Measurements from ENCODE around the gene DENND2A.

- TF ChIP-seq CTCF (IDR thresholded peaks at IDR 0.05; ENCODE audit: low read length) (peak; percentile 78), EZH2 (IDR thresholded peaks at IDR 0.05; ENCODE audit: borderline replicate concordance, low read length) (no peak)
Observed at GRCh38 chr7:140674899-140675701, 34.5 kb upstream of the DENND2A start.

Measured in OCI-LY1 (cell line).